ENCODE data around the gene FAT3. TPM values are rescaled to one million over a fixed set of nuclear protein-coding genes. Genes with fewer than 3 reads are reported as not detected.

FAT3 gene
- total RNA-seq, 1 experiment from 2014 or later = 3.4 TPM

DNA sequence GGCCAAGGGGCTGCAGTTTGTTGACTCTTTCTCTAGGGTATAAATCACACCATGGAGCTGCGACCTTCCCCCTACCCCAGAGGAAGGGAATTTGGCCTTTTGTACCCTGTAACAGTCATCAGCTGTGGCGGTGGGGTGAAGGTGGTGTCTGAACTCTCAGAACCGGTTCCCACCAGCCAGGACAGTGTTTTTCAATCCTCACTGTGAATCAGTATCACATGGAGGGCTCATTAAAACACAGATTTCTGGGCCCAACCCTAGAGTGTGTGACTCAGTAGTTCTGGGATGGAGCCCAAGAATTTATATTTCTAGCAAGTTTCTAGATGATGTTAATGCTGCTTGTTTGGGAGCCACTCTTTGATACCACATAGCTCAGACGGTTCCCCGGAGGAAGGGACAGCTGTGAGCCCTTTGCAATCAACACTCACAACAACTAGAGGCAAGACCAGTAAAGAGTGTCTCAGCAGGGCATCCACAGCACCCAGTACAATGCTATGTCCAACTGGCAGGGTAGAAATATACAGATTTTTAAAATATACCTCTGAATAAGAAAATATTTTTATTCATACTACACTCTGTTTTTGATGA, 43.9 kb upstream of the FAT3 start:
- H4K20me1 ChIP-seq (ENCODE audit: insufficient read depth) = no peaks in the 10 kb centered on the region
- no peak overlapping the region for H3K27ac ChIP-seq
- no peaks in the 10 kb centered on the region for H3F3A ChIP-seq (ENCODE audit: insufficient read depth, low read depth)
- no peak for TF ChIP-seq CTCF (conservative IDR thresholded peaks at IDR 0.05)
- no peak for TF ChIP-seq EZH2 (IDR thresholded peaks at IDR 0.05; ENCODE audit: low read depth)
- no peaks in the 10 kb centered on the region for H3K27me3 ChIP-seq (ENCODE audit: insufficient read depth, low read depth)
- no peaks in the 10 kb centered on the region for H3K79me2 ChIP-seq (ENCODE audit: low read depth)
- H3K9me3 ChIP-seq (ENCODE audit: insufficient read depth, low read depth) = no peaks in the 10 kb centered on the region
- H3K4me1 ChIP-seq (replicated peaks; ENCODE audit: insufficient read depth) = no peaks in the 10 kb centered on the region
- DNase-seq = no peak
- no peak overlapping the region for H3K4me3 ChIP-seq
- no peak overlapping the region for H2AFZ ChIP-seq
- H3K4me2 ChIP-seq = no peak overlapping the region
- CTCF ChIA-PET = no interaction called here
- POLR2A ChIA-PET (ENCODE audit: unreplicated experiment) = interaction anchor here (0.6 kb wide), 2 partner anchors 307 to 1204 kb away, joined by 5 to 6 read pairs; no protein-coding TSS in a partner anchor
- no peaks in the 10 kb centered on the region for H3K9me2 ChIP-seq (ENCODE audit: insufficient read depth)
- no TSS peak for BruUV-seq (replicated peaks)
- intact Hi-C loops (cut with micrococcal nuclease; ENCODE audit: unreplicated experiment) = no loop called here
- no peaks in the 10 kb centered on the region for H3K36me3 ChIP-seq (ENCODE audit: low read depth)

DNA sequence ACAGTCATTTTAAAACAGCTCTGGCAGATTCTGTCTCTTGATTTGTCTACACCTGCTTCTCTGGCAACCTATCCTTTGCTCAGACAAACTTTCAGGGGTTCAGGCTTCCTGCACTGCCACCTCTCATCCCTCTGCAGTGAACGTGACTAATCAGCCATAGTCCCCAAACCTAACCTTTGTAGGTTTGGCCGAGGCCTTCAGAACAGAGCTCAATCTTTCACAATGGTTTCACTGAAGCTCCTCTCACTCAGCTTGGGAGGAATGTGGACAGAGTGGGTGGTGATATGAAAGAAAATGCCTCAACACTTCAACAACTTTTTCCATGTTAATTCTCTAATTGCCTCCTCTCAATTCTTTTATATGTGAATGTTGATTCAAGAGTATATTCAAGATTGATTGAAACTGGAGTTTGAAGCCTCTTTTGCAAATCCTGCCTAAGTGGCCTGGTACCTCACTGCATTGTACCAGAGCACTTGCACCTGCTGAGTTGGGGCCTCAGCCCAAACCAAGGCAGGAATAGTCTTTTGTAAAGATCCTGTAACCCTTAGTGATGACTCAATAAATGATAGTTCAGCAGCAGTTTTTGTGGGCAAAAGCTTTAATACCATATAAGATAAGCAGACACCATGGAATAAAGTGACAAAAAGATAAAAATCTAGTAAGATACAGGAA, 33.9 kb upstream of the FAT3 start:
- POLR2A ChIA-PET (ENCODE audit: unreplicated experiment) = no interaction called here
- CTCF ChIA-PET = no interaction called here
- H3K4me2 ChIP-seq = no peak overlapping the region
- H3K4me3 ChIP-seq = no peak overlapping the region
- H2AFZ ChIP-seq = no peak overlapping the region; the same call in 1 of the 2 replicates
- no peak overlapping the region for H3K27ac ChIP-seq
- no peaks in the 10 kb centered on the region for H3K27me3 ChIP-seq (ENCODE audit: insufficient read depth, low read depth)
- TF ChIP-seq EZH2 (IDR thresholded peaks at IDR 0.05; ENCODE audit: low read depth) = no peak
- no peak for TF ChIP-seq CTCF (conservative IDR thresholded peaks at IDR 0.05)
- BruUV-seq (replicated peaks) = no TSS peak
- H3K9me3 ChIP-seq (ENCODE audit: insufficient read depth, low read depth) = no peaks in the 10 kb centered on the region
- no peaks in the 10 kb centered on the region for H3F3A ChIP-seq (ENCODE audit: insufficient read depth, low read depth)
- DNase-seq = peak in 1 of 2 experiments; percentile 23
- intact Hi-C loops (cut with micrococcal nuclease; ENCODE audit: unreplicated experiment) = no loop called here
- no peaks in the 10 kb centered on the region for H3K4me1 ChIP-seq (replicated peaks; ENCODE audit: insufficient read depth)
- no peaks in the 10 kb centered on the region for H3K36me3 ChIP-seq (ENCODE audit: low read depth)
- no peaks in the 10 kb centered on the region for H4K20me1 ChIP-seq (ENCODE audit: insufficient read depth)
- H3K79me2 ChIP-seq (ENCODE audit: low read depth) = no peaks in the 10 kb centered on the region
- no peaks in the 10 kb centered on the region for H3K9me2 ChIP-seq (ENCODE audit: insufficient read depth)

GRCh38 chr11:92192141-92192540, 32.5 kb upstream of the FAT3 start:
- ChIA-PET POLR2A (ENCODE audit: unreplicated experiment) (no interaction called here), CTCF (no interaction called here)

More at GRCh38 chr11:92192141-92192540, 32.5 kb upstream of the FAT3 start:
- no peak overlapping the region for H2AFZ ChIP-seq
- no peak for DNase-seq
- H4K20me1 ChIP-seq (ENCODE audit: insufficient read depth) = no peaks in the 10 kb centered on the region
- H3K9me2 ChIP-seq (ENCODE audit: insufficient read depth) = no peaks in the 10 kb centered on the region
- H3K4me2 ChIP-seq = no peak overlapping the region
- no peaks in the 10 kb centered on the region for H3K9me3 ChIP-seq (ENCODE audit: insufficient read depth, low read depth)
- H3F3A ChIP-seq (ENCODE audit: insufficient read depth, low read depth) = no peaks in the 10 kb centered on the region
- no peaks in the 10 kb centered on the region for H3K79me2 ChIP-seq (ENCODE audit: low read depth)
- no peak for TF ChIP-seq EZH2 (IDR thresholded peaks at IDR 0.05; ENCODE audit: low read depth)
- no peaks in the 10 kb centered on the region for H3K4me1 ChIP-seq (replicated peaks; ENCODE audit: insufficient read depth)
- no peaks in the 10 kb centered on the region for H3K27me3 ChIP-seq (ENCODE audit: insufficient read depth, low read depth)
- intact Hi-C loops (cut with micrococcal nuclease; ENCODE audit: unreplicated experiment) = no loop called here
- no peak overlapping the region for H3K4me3 ChIP-seq
- H3K36me3 ChIP-seq (ENCODE audit: low read depth) = no peaks in the 10 kb centered on the region
- BruUV-seq (replicated peaks) = no TSS peak
- no peak overlapping the region for H3K27ac ChIP-seq

All from PC-9 (cell line).